Stimulated activated naive CD8-positive, alpha-beta T cell treated with anti-CD3 and anti-CD28 coated beads, Interleukin-15, amount 100 ng/mL, for 72 hours (primary cell): ENCODE measurements around the gene HMMR.
"Not testable (repeated sequence)": the region's sequence is repeated elsewhere in the genome, so short reads cannot be mapped to it uniquely, and the experiment has no call there.

ENCODE experiments used
- ATAC-seq: fragments of 150-1000 bp; cut with Tn5 transposase; 2 replicates; pipeline ENCODE4 v1.10.0; 2021; ENCODE audit warnings: mild to moderate bottlenecking, moderate library complexity
- DNase-seq, 2 donors: peaks; one replicate each; pipeline ENCODE4 v3.0.0; 2021 to 2022
- H3K27ac Mint-ChIP-seq, 2 donors: one replicate each; pipeline ENCODE4 v1.8.0; 2022; ENCODE audit warnings: mild to moderate bottlenecking in 2 of 2, mixed read lengths in 2 of 2, moderate library complexity in 2 of 2
- H3K27me3 Mint-ChIP-seq: one replicate; pipeline ENCODE4 v1.8.0; 2022; ENCODE audit warnings: mixed read lengths
- H3K4me1 Mint-ChIP-seq: one replicate; pipeline ENCODE4 v1.8.0; 2022; ENCODE audit warnings: mild to moderate bottlenecking, mixed read lengths
- H3K4me3 Mint-ChIP-seq, 2 donors: one replicate each; pipeline ENCODE4 v1.8.0; 2022; ENCODE audit warnings: mild to moderate bottlenecking in 2 of 2, mixed read lengths in 2 of 2, moderate library complexity in 1 of 2
- H3K9me3 Mint-ChIP-seq, 2 donors: one replicate each; pipeline ENCODE4 v1.8.0; 2022; ENCODE audit warnings: mixed read lengths in 2 of 2

HMMR gene, protein sequence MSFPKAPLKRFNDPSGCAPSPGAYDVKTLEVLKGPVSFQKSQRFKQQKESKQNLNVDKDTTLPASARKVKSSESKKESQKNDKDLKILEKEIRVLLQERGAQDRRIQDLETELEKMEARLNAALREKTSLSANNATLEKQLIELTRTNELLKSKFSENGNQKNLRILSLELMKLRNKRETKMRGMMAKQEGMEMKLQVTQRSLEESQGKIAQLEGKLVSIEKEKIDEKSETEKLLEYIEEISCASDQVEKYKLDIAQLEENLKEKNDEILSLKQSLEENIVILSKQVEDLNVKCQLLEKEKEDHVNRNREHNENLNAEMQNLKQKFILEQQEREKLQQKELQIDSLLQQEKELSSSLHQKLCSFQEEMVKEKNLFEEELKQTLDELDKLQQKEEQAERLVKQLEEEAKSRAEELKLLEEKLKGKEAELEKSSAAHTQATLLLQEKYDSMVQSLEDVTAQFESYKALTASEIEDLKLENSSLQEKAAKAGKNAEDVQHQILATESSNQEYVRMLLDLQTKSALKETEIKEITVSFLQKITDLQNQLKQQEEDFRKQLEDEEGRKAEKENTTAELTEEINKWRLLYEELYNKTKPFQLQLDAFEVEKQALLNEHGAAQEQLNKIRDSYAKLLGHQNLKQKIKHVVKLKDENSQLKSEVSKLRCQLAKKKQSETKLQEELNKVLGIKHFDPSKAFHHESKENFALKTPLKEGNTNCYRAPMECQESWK

DNA sequence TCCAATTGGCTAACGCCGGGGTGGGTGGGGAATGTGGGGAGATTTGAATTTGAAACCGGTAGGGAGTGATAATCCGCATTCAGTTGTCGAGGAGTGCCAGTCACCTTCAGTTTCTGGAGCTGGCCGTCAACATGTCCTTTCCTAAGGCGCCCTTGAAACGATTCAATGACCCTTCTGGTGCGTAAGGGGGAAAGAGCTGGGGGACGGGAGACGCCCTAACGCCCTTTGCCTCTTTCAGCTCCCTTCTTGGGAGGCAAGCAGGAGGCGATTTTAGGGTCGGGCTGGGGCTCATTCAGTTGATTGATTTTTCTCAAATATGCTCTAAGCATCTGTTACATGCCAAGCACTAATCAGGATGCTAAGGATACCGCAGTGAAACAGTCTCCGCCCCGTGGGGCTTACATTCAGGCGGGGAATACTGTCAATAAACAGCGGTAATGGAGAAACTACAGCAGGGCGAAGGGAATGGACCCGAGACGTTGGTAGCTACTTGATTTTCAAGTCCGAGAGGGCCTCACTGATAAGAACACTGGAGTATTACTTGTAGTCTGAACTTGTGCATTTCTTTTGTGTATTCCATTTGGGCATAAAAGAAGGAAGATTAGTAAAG lies at the start of gene HMMR:
Gene HMMR, plus strand, starts transcription at position 71 of the 610 bp plus-strand sequence. Its CDS starts 61 bp downstream, at position 132.
- DNase-seq (no peak), ATAC-seq (peak; percentile 0)
- H3K9me3 Mint-ChIP-seq, result no peaks in the 10 kb centered on the region
- H3K27me3 Mint-ChIP-seq, result no peaks in the 10 kb centered on the region
- H3K27ac Mint-ChIP-seq, result peak within 1 kb of the TSS; percentile 99 to 100
- peaks cover 32% of the 10 kb centered on the region for H3K4me1 Mint-ChIP-seq
- H3K4me3 Mint-ChIP-seq, result peak within 1 kb of the TSS; percentile 96 to 97

DNA sequence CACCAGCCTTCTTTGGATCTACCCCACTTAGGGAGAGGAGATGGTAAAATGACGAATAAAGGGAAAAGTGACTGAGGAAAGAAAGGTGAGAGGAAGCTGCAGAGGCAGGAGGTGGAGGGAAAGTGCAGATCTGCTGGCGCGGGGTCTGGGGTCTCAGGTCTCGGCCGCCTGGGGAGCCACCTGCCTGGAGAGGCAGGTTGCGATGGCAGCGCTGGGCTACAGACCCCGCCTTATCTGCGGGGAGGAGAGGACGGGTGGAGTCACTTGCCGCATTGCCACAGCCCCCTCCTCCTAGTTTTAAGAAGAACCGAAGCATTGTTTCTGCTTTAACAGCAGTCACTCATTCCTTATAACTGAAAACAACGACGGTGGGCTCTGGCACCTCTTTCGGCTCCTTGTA lies 44.8 kb upstream of the HMMR start:
- not testable (repeated sequence) for ATAC-seq, H3K9me3 Mint-ChIP-seq, H3K4me3 Mint-ChIP-seq, H3K27ac Mint-ChIP-seq, H3K4me1 Mint-ChIP-seq, DNase-seq
- H3K27me3 Mint-ChIP-seq, result peaks cover 39% of the 10 kb centered on the region

DNA sequence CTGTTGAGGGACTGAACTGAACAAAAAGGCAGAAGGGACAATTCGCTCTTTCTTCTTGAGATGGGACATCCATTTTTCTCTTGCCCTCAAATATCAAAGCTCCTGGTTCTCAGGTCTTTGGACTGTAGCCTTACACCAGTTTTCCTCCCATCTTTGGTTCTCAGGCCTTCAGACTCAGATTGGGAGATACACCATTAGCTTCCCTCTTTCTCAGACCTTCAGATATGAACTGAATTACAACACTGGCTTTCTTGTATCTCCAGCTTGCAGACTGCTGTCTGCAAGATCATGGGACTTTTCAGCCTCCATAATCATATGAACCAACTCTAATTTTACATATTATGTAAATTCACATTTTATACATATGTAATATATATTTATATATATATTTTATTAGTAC lies 35.6 kb upstream of the HMMR start:
- ATAC-seq (no peak), DNase-seq (no peak)
- no peak overlapping the region for H3K27ac Mint-ChIP-seq
- no peaks in the 10 kb centered on the region for H3K27me3 Mint-ChIP-seq
- no peaks in the 10 kb centered on the region for H3K9me3 Mint-ChIP-seq
- no peak overlapping the region for H3K4me3 Mint-ChIP-seq
- peaks cover 7% of the 10 kb centered on the region for H3K4me1 Mint-ChIP-seq

DNA sequence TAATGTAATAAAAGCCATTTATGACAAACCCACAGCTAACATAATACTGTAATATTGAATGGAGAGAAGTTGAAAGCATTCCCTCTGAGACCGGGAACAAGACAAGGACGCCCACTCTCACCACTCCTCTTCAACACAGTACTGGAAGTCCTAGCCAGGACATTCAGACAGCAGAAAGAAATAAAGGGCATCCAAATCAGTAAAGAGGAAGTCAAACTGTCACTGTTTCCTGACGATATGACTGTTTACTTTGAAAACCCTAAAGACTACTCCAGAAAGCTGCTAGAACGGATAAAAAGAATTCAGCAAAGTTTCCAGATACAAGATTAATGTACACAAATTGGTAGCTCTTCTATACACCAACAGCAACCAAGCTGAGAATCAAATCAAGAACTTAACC lies 34.3 kb upstream of the HMMR start:
- H3K4me3 Mint-ChIP-seq, H3K27me3 Mint-ChIP-seq, DNase-seq: not testable (repeated sequence)

DNA sequence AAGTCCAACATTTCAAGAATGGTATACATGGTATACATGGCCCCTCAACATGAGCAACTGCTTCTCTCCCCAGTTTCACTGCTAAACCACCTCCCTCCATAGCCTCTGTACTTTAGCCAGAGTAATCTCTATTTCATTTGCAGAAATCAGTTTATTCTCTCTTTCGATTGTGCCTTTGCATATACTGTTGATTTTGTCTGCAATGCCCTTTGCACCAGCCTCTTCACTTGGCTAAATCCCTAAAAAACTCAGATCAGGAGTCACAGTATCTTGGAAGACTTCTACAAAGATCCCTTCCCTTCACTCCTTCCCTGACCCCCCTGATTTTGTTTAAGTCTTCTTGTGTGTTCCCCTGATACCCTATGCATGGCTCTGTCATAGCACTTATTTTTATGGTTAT lies 27.9 kb upstream of the HMMR start:
- ATAC-seq, result no peak
- H3K27ac Mint-ChIP-seq, result no peak overlapping the region
- H3K4me1 Mint-ChIP-seq, result peaks cover 7% of the 10 kb centered on the region
- DNase-seq, result no peak
- no peaks in the 10 kb centered on the region for H3K9me3 Mint-ChIP-seq
- peaks cover 10% of the 10 kb centered on the region for H3K27me3 Mint-ChIP-seq
- H3K4me3 Mint-ChIP-seq, result no peak overlapping the region

More for the DNA sequence above, 34.3 kb upstream of the HMMR start:
- ATAC-seq, H3K27ac Mint-ChIP-seq, H3K4me1 Mint-ChIP-seq, H3K9me3 Mint-ChIP-seq: not testable (repeated sequence)

DNA sequence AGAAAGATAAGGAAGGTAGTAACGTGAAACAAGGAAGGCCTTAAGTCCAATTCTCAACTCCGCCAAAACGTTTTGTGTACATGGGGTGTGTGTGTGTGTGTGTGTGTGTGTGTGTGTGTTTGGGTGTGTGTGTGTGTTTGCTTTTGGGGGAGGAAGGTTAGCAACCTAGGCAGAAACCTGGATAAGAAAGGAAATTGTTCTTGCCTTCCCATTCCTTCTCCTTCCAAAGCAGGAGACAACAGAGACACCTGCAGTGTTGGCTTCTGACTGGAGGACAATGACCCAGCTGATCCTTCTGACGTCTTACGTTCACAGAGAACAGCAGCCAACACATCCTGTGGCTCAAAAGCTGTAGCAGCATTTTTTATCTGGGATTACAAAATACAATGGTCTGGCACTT lies 27.2 kb upstream of the HMMR start:
- Mint-ChIP-seq H3K4me1 (peaks cover 8% of the 10 kb centered on the region), H3K27ac (no peak overlapping the region), H3K9me3 (no peaks in the 10 kb centered on the region), H3K4me3 (no peak overlapping the region), H3K27me3 (peaks cover 10% of the 10 kb centered on the region)
- DNase-seq (no peak), ATAC-seq (no peak)

DNA sequence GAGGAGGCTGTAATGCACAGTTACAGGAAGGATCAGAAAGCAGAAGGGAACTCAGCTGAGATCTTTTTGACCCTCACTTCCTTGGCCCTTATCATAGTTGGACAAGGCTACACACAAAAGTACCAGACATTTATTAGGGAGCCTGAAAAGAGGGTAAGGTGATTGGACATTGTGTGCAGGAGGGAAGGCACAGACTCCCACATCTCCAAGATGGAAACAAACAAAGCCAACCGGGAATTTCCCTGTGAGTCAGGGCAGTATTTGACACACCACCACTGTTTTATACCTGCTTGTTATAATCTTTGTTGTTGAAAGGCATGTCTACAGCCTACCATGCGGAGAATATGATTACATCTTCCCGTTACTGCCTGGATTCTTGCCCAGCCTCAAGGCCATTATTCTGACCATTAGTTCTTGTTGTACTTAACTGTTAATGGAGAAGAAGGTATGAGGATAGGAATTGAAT lies 26.0 kb upstream of the HMMR start:
- peaks cover 10% of the 10 kb centered on the region for H3K27me3 Mint-ChIP-seq
- no peak for ATAC-seq
- H3K27ac Mint-ChIP-seq, result no peak overlapping the region
- H3K4me3 Mint-ChIP-seq, result no peak overlapping the region
- peaks cover 19% of the 10 kb centered on the region for H3K4me1 Mint-ChIP-seq
- H3K9me3 Mint-ChIP-seq, result no peaks in the 10 kb centered on the region
- DNase-seq, result no peak

DNA sequence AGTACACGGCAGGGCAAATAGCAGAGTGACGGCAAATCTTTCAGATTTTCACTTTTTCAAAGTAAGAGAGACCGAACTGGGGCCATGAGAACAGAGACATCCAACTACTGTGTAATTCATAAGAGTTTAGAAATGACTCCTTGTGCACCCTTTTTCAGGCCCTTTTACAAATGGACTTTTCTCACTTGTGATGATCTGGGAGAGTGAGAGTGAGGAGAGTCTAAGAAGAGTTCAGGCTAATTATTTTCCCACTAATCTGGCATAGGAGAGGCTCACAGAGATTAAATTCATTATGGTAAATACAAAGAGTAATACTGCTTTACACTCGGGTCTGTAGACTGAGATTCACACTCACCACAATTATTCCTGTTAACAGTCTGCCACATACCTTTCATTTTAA lies 23.9 kb upstream of the HMMR start:
- DNase-seq (no peak), ATAC-seq (no peak)
- H3K9me3 Mint-ChIP-seq, result no peaks in the 10 kb centered on the region
- peaks cover 10% of the 10 kb centered on the region for H3K27me3 Mint-ChIP-seq
- H3K4me3 Mint-ChIP-seq, result peak overlapping the region; percentile 90 to 93
- H3K27ac Mint-ChIP-seq, result peak overlapping the region; percentile 89 to 97
- H3K4me1 Mint-ChIP-seq, result peaks cover 26% of the 10 kb centered on the region

DNA sequence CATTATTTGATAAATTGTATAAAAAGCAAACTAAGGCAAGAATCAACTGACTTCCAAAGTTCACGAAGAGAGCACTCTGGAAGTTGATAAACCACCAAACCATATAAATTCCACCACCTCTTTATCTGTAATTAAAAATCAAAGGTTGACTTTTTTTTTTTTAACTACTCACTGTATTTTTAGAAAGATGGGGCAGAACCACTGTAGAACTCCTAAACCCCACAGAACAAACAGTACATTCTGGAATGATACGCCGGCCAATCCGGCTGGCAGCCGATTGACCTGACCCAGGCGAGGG lies 23.5 kb upstream of the HMMR start:
- no peak for ATAC-seq
- peaks cover 10% of the 10 kb centered on the region for H3K27me3 Mint-ChIP-seq
- no peak for DNase-seq
- peaks cover 26% of the 10 kb centered on the region for H3K4me1 Mint-ChIP-seq
- H3K9me3 Mint-ChIP-seq, result no peaks in the 10 kb centered on the region
- H3K27ac Mint-ChIP-seq, result peak overlapping the region; percentile 89 to 97
- H3K4me3 Mint-ChIP-seq, result peak overlapping the region; percentile 90 to 93

DNA sequence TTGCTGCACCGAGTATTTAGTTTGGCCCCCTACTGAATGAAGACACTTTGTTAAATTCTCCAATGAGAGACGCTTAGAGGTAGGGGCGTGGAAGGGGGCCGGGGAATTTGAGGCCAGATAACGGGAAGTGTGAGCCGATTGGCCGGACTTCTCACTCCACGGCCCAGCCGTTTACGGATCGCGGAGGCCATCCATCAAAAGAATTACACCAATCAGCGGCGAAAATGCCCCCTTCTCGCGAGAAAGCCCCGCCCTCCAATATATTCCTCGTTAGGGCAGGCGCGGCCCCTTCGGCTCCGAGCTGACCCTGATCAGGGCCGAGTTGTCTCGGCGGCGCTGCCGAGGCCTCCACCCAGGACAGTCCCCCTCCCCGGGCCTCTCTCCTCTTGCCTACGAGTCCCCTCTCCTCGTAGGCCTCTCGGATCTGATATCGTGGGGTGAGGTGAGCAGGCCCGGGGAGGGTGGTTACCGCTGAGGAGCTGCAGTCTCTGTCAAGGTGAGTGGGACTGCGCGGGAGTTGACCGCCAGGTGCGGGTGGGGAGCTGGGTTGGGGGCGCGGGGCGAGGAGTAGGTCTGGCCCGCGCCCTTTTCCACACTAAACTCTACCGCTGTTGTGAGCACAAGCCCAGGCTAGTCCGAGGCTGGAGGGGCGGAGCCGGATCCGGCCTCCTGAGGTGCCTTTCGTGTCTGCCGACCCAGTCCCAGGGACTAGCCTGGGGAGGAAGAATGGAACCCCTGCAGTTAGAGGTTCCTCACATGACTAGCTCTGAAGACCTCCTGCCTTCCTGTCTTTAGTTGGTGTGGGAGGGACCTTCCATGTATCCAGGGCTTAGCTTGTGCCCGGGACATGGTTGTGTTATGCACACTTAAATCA lies 22.9 kb upstream of the HMMR start, which contains the start of gene CCNG1:
Gene CCNG1, plus strand, starts transcription at position 287 of the 874 bp plus-strand sequence. CDS start 1,662 bp downstream, outside the sequence.
- peak; percentile 97 for ATAC-seq
- Mint-ChIP-seq H3K27me3 (peaks cover 9% of the 10 kb centered on the region), H3K4me3 (peak within 1 kb of the TSS; percentile 90 to 93), H3K4me1 (peaks cover 26% of the 10 kb centered on the region), H3K9me3 (no peaks in the 10 kb centered on the region), H3K27ac (peak within 1 kb of the TSS; percentile 89 to 97)
- peak; percentile 85 to 93 for DNase-seq

DNA sequence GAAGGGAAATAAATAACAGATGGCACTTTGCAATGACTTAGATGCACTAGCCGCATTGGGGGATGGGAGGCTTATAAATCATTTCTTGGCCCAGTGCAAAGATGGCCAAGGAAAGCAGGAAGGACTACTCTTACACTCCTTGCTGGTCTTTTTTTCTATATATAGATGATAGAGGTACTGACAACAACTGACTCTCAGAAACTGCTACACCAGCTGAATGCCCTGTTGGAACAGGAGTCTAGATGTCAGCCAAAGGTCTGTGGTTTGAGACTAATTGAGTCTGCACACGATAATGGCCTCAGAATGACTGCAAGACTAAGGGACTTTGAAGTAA lies 21.4 kb upstream of the HMMR start:
- peaks cover 26% of the 10 kb centered on the region for H3K4me1 Mint-ChIP-seq
- no peak for ATAC-seq
- H3K4me3 Mint-ChIP-seq, result peak overlapping the region; percentile 90 to 93
- no peak for DNase-seq
- peak overlapping the region in 1 of 2 donors; percentile 25 for H3K27ac Mint-ChIP-seq
- H3K27me3 Mint-ChIP-seq, result no peaks in the 10 kb centered on the region
- H3K9me3 Mint-ChIP-seq, result no peaks in the 10 kb centered on the region

DNA sequence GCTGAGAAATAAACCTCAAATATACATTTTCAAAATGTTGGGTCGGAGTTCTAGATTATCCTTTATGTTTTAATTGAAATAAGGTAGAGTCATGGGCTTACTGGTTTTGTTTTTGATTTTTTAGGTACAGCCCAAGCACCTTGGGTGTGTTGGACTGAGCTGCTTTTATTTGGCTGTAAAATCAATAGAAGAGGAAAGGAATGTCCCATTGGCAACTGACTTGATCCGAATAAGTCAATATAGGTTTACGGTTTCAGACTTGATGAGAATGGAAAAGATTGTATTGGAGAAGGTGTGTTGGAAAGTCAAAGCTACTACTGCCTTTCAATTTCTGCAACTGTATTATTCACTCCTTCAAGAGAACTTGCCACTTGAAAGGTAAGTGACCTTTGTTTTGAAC lies 19.5 kb upstream of the HMMR start:
- H3K9me3 Mint-ChIP-seq, result no peaks in the 10 kb centered on the region
- ATAC-seq (no peak), DNase-seq (no peak)
- H3K4me3 Mint-ChIP-seq, result no peak overlapping the region
- peaks cover 26% of the 10 kb centered on the region for H3K4me1 Mint-ChIP-seq
- H3K27ac Mint-ChIP-seq, result no peak overlapping the region
- H3K27me3 Mint-ChIP-seq, result no peaks in the 10 kb centered on the region

DNA sequence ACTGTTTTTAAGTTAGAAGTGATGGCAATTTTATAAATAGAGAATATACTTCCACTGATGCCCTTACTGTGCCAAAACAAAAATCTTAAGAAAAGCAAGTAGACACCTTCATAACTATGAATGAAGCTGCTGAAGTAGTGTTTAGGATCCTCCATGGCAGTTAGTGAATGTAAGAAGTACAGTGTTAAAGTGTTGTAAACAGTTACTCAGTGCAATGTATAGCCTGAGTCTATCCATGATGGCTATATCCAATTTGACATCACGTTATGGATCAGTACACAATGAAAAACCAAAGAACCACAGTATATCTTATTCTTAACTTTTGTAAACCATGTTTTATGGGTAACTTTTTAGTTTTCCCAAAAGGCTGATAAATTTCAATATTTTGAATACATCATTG lies 15.9 kb upstream of the HMMR start:
- Mint-ChIP-seq H3K27ac (no peak overlapping the region), H3K4me1 (peaks cover 11% of the 10 kb centered on the region), H3K27me3 (no peaks in the 10 kb centered on the region), H3K9me3 (no peaks in the 10 kb centered on the region), H3K4me3 (no peak overlapping the region)
- no peak for ATAC-seq
- DNase-seq, result no peak

DNA sequence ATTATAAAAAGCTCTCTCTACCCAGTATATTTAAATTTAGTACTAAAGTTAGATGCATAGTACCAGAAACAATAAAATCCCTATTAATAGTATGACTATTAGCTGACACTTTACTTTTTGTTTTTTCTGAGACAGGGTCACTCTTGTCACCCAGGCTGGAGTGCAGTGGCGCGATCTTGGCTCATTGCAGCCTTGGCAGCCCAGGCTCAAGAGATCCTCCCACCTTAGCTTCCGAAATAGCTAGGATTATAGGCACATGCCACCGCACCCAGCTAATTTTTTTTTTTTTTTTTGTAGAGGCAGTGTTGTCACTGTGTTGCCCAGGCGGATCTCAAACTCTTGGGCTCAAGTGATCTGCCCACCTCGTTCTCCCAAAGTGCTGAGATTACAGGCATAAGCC lies 15.1 kb upstream of the HMMR start:
- Mint-ChIP-seq H3K4me1 (peaks cover 11% of the 10 kb centered on the region), H3K27ac (no peak overlapping the region), H3K4me3 (no peak overlapping the region), H3K27me3 (no peaks in the 10 kb centered on the region), H3K9me3 (no peaks in the 10 kb centered on the region)
- ATAC-seq (no peak), DNase-seq (no peak)

DNA sequence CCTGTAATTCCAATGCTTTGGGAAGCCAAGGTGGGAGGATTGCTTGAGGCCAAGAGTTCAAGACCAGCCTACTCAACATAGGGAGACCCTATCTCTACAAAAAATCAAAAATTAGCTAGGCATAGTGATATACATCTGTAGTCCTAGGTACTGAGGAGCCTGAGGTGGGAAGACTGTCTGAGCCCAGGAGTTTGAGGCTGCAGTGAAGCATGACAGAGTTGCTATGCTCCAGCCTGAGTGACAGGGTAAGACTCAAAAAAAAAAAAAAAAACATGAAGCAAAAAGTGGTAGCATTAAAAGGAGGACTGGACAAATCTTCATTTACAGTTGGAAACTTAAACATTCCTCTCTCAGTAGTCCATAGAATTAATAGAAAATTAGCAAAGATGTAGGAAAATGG lies 13.2 kb upstream of the HMMR start:
- Mint-ChIP-seq H3K27me3 (no peaks in the 10 kb centered on the region), H3K4me3 (no peak overlapping the region), H3K27ac (no peak overlapping the region), H3K4me1 (peaks cover 6% of the 10 kb centered on the region), H3K9me3 (no peaks in the 10 kb centered on the region)
- ATAC-seq (no peak), DNase-seq (no peak)
